H1 (cell line): ENCODE measurements around the gene PTH2R. TPM values are rescaled to one million over a fixed set of nuclear protein-coding genes. Genes with fewer than 3 reads are reported as not detected.

Experiments used
- CTCF ChIA-PET: fragments of 300-600 bp; sonication (Branson Sonifier 250); formaldehyde crosslinking; loops from one replicate; lab custom pipeline; 2021; ENCODE audit not compliant: partially characterized antibody; lab: Charles Lee
- POLR2A ChIA-PET: fragments of 300-600 bp; sonication (Branson Sonifier 250); formaldehyde crosslinking; loops from one replicate; lab custom pipeline; 2021; ENCODE audit warnings: inconsistent platforms; ENCODE audit not compliant: partially characterized antibody; lab: Charles Lee
- DNase-seq, 2 experiments: peaks; one replicate each; pipeline versions ENCODE4 v3.0.0 to v3.0.0-alpha.2; 2010 to 2022; ENCODE audit warnings: low spot score in 2 of 2, low read depth in 1 of 2, mixed read lengths in 1 of 2
- FAIRE-seq: peaks from 2 replicates; lab custom pipeline; 2011; peaks lifted over from hg19 to GRCh38; lab: Jason Lieb, UNC
- H2AFZ ChIP-seq: 2 replicates; pipeline ENCODE4 v1.8.1; 2012; ENCODE audit warnings: low read length, inconsistent platforms
- H2AK5ac ChIP-seq: 2 replicates; pipeline ENCODE4 v1.6.1; 2013; ENCODE audit warnings: low read depth, low read length
- H2BK120ac ChIP-seq: replicated peaks from 2 replicates; pipeline ENCODE3; 2013; ENCODE audit warnings: low read depth, low read length, inconsistent platforms
- H2BK12ac ChIP-seq: 2 replicates; pipeline ENCODE4 v1.6.1; 2013; ENCODE audit warnings: low read depth, low read length
- H2BK15ac ChIP-seq: 2 replicates; pipeline ENCODE4 v1.6.1; 2013; ENCODE audit warnings: low read length
- H2BK20ac ChIP-seq: 2 replicates; pipeline ENCODE4 v1.6.1; 2013; ENCODE audit warnings: low read length
- H2BK5ac ChIP-seq: 2 replicates; pipeline ENCODE4 v1.6.1; 2013; ENCODE audit warnings: low read depth, low read length
- H3K14ac ChIP-seq: 2 replicates; pipeline ENCODE4 v1.6.1; 2013; ENCODE audit warnings: inconsistent platforms; ENCODE audit not compliant: insufficient read length
- H3K18ac ChIP-seq: 2 replicates; pipeline ENCODE4 v1.6.1; 2013; ENCODE audit warnings: low read length; ENCODE audit errors: extremely low read depth
- H3K23ac ChIP-seq: 2 replicates; pipeline ENCODE4 v1.6.1; 2013; ENCODE audit warnings: inconsistent platforms; ENCODE audit not compliant: insufficient read length
- H3K23me2 ChIP-seq: 2 replicates; pipeline ENCODE4 v1.6.1; 2013; ENCODE audit warnings: low read depth, low read length
- H3K27ac ChIP-seq: 2 replicates; pipeline ENCODE4 v1.6.1; 2011; ENCODE audit warnings: low read depth, low read length, inconsistent platforms
- H3K27me3 ChIP-seq, 4 experiments: replicated peaks in 1 of 4; 1 replicate in 1 of 4; 2 replicates in 3 of 4; pipeline versions ENCODE4 v1.6.1 to v1.8.1; 2011 to 2013; ENCODE audit warnings: low read length in 3 of 4, mild to moderate bottlenecking in 3 of 4, inconsistent platforms in 2 of 4, mixed read lengths in 2 of 4, moderate library complexity in 1 of 4; ENCODE audit not compliant: control insufficient read depth in 3 of 4, insufficient read depth in 3 of 4; ENCODE audit errors: extremely low read depth in 1 of 4
- H3K36me3 ChIP-seq, 4 experiments: 2 replicates each; pipeline versions ENCODE4 v1.6.1 to v1.8.1; 2011 to 2013; ENCODE audit warnings: mild to moderate bottlenecking in 4 of 4, low read length in 3 of 4, moderate library complexity in 2 of 4, control low read depth in 1 of 4, inconsistent platforms in 1 of 4; ENCODE audit not compliant: insufficient read depth in 4 of 4, control insufficient read depth in 2 of 4
- H3K4ac ChIP-seq: replicated peaks from 2 replicates; pipeline ENCODE3; 2013; ENCODE audit warnings: low read length, low read depth, mixed read lengths, inconsistent platforms; ENCODE audit not compliant: insufficient read length
- H3K4me1 ChIP-seq, 4 experiments: replicated peaks in 1 of 4; 1 replicate in 1 of 4; 2 replicates in 3 of 4; pipeline versions ENCODE4 v1.6.1 to v1.8.1; 2011 to 2013; ENCODE audit warnings: low read length in 3 of 4, inconsistent platforms in 2 of 4, mixed read lengths in 1 of 4; ENCODE audit not compliant: insufficient read depth in 4 of 4, control insufficient read depth in 3 of 4
- H3K4me2 ChIP-seq, 2 experiments: 2 replicates each; pipeline versions ENCODE4 v1.6.1 to v1.8.1; 2011 to 2013; ENCODE audit warnings: low read depth in 2 of 2, low read length in 2 of 2, control low read depth in 1 of 2, inconsistent platforms in 1 of 2, mild to moderate bottlenecking in 1 of 2; ENCODE audit not compliant: insufficient read depth in 1 of 2
- H3K4me3 ChIP-seq, 4 experiments: fragments of 200-600, 300-600 bp in 1 of 4; sonication (generic), shearing (Covaris generic), sonication (Bioruptor Twin) in 1 of 4; 2 replicates each; pipeline versions ENCODE4 v1.5.1 to v1.8.1; 2011 to 2016; ENCODE audit warnings: low read length in 4 of 4, low read depth in 3 of 4, control low read depth in 2 of 4, inconsistent platforms in 2 of 4, mild to moderate bottlenecking in 2 of 4, mixed read lengths in 1 of 4, moderate library complexity in 1 of 4; ENCODE audit not compliant: insufficient read depth in 2 of 4; ENCODE audit errors: extremely low read depth in 1 of 4
- H3K56ac ChIP-seq: replicated peaks from 2 replicates; pipeline ENCODE3; 2013; ENCODE audit warnings: low read depth, mild to moderate bottlenecking, mixed read lengths, low read length, inconsistent platforms; ENCODE audit not compliant: insufficient read length
- H3K79me1 ChIP-seq: 2 replicates; pipeline ENCODE4 v1.6.1; 2013; ENCODE audit warnings: low read depth, low read length, control low read depth
- H3K79me2 ChIP-seq, 2 experiments: 2 replicates each; pipeline versions ENCODE4 v1.6.1 to v1.8.1; 2012 to 2013; ENCODE audit warnings: low read length in 2 of 2, mild to moderate bottlenecking in 2 of 2, inconsistent platforms in 1 of 2; ENCODE audit not compliant: insufficient read depth in 2 of 2, control insufficient read depth in 1 of 2
- H3K9ac ChIP-seq, 4 experiments: replicated peaks in 1 of 4; 1 replicate in 1 of 4; 2 replicates in 3 of 4; pipeline versions ENCODE4 v1.6.1 to v1.8.1; 2011 to 2013; ENCODE audit warnings: low read depth in 3 of 4, low read length in 3 of 4, control low read depth in 2 of 4, mild to moderate bottlenecking in 2 of 4, moderate library complexity in 2 of 4, inconsistent platforms in 1 of 4; ENCODE audit errors: extremely low read depth in 1 of 4
- H3K9me3 ChIP-seq, 2 experiments: 2 replicates each; pipeline versions ENCODE4 v1.6.1 to v1.8.1; 2012 to 2013; ENCODE audit warnings: mild to moderate bottlenecking in 2 of 2, moderate library complexity in 2 of 2, control low read depth in 1 of 2, inconsistent platforms in 1 of 2, low read depth in 1 of 2, low read length in 1 of 2, mixed read lengths in 1 of 2; ENCODE audit not compliant: insufficient read depth in 2 of 2
- H4K20me1 ChIP-seq, 2 experiments: replicated peaks in 1 of 2; 2 replicates each; pipeline versions ENCODE3 to v1.8.1; 2011 to 2013; ENCODE audit warnings: inconsistent platforms in 2 of 2, low read length in 2 of 2, mild to moderate bottlenecking in 1 of 2; ENCODE audit not compliant: insufficient read depth in 2 of 2, control insufficient read depth in 1 of 2
- H4K5ac ChIP-seq: 2 replicates; pipeline ENCODE4 v1.6.1; 2013; ENCODE audit warnings: low read length, low read depth, mixed read lengths, inconsistent platforms; ENCODE audit not compliant: insufficient read length
- H4K8ac ChIP-seq: 2 replicates; pipeline ENCODE4 v1.8.0; 2013; ENCODE audit warnings: mild to moderate bottlenecking, moderate library complexity, low read length, inconsistent platforms; ENCODE audit not compliant: insufficient read depth; ENCODE audit errors: extremely low read depth
- H4K91ac ChIP-seq: replicated peaks from 2 replicates; pipeline ENCODE3; 2013; ENCODE audit warnings: low read length, mixed read lengths, inconsistent platforms; ENCODE audit not compliant: insufficient read length
- KDM4A ChIP-seq: IDR thresholded peaks from one replicate; pipeline ENCODE4 v1.7.1; 2012; ENCODE audit warnings: low read depth, mild to moderate bottlenecking, moderate library complexity, low read length, inconsistent platforms; ENCODE audit not compliant: severe bottlenecking
- WGBS, 2 experiments: shearing (Covaris generic) in 1 of 2; methylation state at CpG; one replicate each; pipeline versions ENCODE4 v1.1.6 to v1.1.7; 2013 to 2015; ENCODE audit warnings: low lambda C conversion rate in 2 of 2, mixed read lengths in 2 of 2, inconsistent platforms in 1 of 2, low coverage in 1 of 2, missing lambda C conversion rate in 1 of 2; ENCODE audit not compliant: insufficient replicate concordance in 2 of 2, insufficient coverage in 1 of 2, insufficient read length in 1 of 2; ENCODE audit errors: extremely low coverage in 1 of 2, missing lambda C conversion rate in 1 of 2; 5-methylcytosine and 5-hydroxymethylcytosine counted together
- polyA plus RNA-seq, 7 experiments: library from polyadenylated mRNA; depleted of rRNA in 3 of 7; stranded (reverse) in 5 of 7; unstranded in 2 of 7; fragments of >200 nt in 5 of 7; fragments of 200-250 nt in 2 of 7; gene quantifications; 1 replicate in 5 of 7; 2 replicates in 1 of 7; 4 replicates in 1 of 7; pipeline versions ENCODE4 v1.2.1 to v1.2.3, GENCODE V29; 2011 to 2013; ENCODE audit warnings: missing spikeins in 2 of 7, mixed read lengths in 2 of 7
- total RNA-seq: library from RNA; stranded (reverse); fragmentation: NEBNext Ultra II Directional; extraction: Animal tissue kit (Norgen Biotek cat#: 25700); gene quantifications from 2 replicates; pipeline ENCODE4 v1.2.1, GENCODE V29; 2021

The PTH2R gene
- total and polyA plus RNA-seq, 2 of the 8 experiments (the other 6 are each of a cell fraction or from before 2014, with no cell fraction given): 0.19 to 0.38 TPM

GRCh38 chr2:208451061-208451460, 44.5 kb downstream of the PTH2R start:
- no peak for DNase-seq
- no peaks in the 10 kb centered on the region for H4K20me1 ChIP-seq
- no peak overlapping the region for H2BK5ac ChIP-seq
- H3K27ac ChIP-seq: no peak overlapping the region
- H2BK15ac ChIP-seq: no peak overlapping the region
- H2BK120ac ChIP-seq: no peak overlapping the region
- H2AFZ ChIP-seq: no peak overlapping the region
- TF ChIP-seq KDM4A: no peak
- no peaks in the 10 kb centered on the region for H3K9me3 ChIP-seq
- FAIRE-seq: no peak
- H3K27me3 ChIP-seq: no peaks in the 10 kb centered on the region
- no peak overlapping the region for H2AK5ac ChIP-seq
- no peak overlapping the region for H3K23ac ChIP-seq
- H3K23me2 ChIP-seq: no peaks in the 10 kb centered on the region
- H3K14ac ChIP-seq: no peak overlapping the region
- no peaks in the 10 kb centered on the region for H3K36me3 ChIP-seq
- no peaks in the 10 kb centered on the region for H3K79me2 ChIP-seq
- H4K91ac ChIP-seq: no peak overlapping the region
- no peak overlapping the region for H3K4ac ChIP-seq
- no peaks in the 10 kb centered on the region for H3K79me1 ChIP-seq
- H3K4me3 ChIP-seq: no peak overlapping the region
- WGBS, 2 experiments: 47% methylated on average over 2 of the region's 2 CpGs; no CpG with 5 or more reads in 1 of the 2 experiments
- H2BK12ac ChIP-seq: no peak overlapping the region
- H3K18ac ChIP-seq: no peak overlapping the region
- no peak overlapping the region for H4K5ac ChIP-seq
- H3K4me2 ChIP-seq: no peak overlapping the region
- no peak overlapping the region for H3K9ac ChIP-seq
- H4K8ac ChIP-seq: no peak overlapping the region
- no peak overlapping the region for H3K56ac ChIP-seq
- CTCF ChIA-PET: interaction anchor here (0.8 to 1.6 kb wide), 3 partner anchors 13 to 60 kb away, joined by 3 to 5 read pairs (median 3); no protein-coding TSS in a partner anchor
- no peaks in the 10 kb centered on the region for H3K4me1 ChIP-seq
- H2BK20ac ChIP-seq: no peak overlapping the region
- POLR2A ChIA-PET: no interaction called here
